Activated T-cell treated with anti-CD3 and anti-CD28 coated beads, Interleukin-2, amount 50 U/mL, for 24 hours (primary cell): Measurements from ENCODE around the gene TTLL1.
"Not testable (repeated sequence)": the region's sequence is repeated elsewhere in the genome, so short reads cannot be mapped to it uniquely, and the experiment has no call there.

ENCODE experiments used
- DNase-seq: peaks from one replicate; pipeline ENCODE4 v3.0.0-alpha.2; 2020
- H3K27ac Mint-ChIP-seq: 2 replicates; pipeline ENCODE4 v1.8.0; 2020; ENCODE audit warnings: mild to moderate bottlenecking, mixed read lengths
- H3K27me3 Mint-ChIP-seq: 2 replicates; pipeline ENCODE4 v1.8.0; 2020; ENCODE audit warnings: mixed read lengths
- H3K36me3 Mint-ChIP-seq: 2 replicates; pipeline ENCODE4 v1.8.0; 2020; ENCODE audit warnings: low read depth, mixed read lengths
- H3K4me1 Mint-ChIP-seq: 2 replicates; pipeline ENCODE4 v1.8.0; 2020; ENCODE audit warnings: low read depth, mixed read lengths
- H3K4me3 Mint-ChIP-seq: 2 replicates; pipeline ENCODE4 v1.8.0; 2020; ENCODE audit warnings: mild to moderate bottlenecking, moderate library complexity, mixed read lengths
- H3K9me3 Mint-ChIP-seq: 2 replicates; pipeline ENCODE4 v1.8.0; 2020; ENCODE audit warnings: mixed read lengths

Gene TTLL1

DNA sequence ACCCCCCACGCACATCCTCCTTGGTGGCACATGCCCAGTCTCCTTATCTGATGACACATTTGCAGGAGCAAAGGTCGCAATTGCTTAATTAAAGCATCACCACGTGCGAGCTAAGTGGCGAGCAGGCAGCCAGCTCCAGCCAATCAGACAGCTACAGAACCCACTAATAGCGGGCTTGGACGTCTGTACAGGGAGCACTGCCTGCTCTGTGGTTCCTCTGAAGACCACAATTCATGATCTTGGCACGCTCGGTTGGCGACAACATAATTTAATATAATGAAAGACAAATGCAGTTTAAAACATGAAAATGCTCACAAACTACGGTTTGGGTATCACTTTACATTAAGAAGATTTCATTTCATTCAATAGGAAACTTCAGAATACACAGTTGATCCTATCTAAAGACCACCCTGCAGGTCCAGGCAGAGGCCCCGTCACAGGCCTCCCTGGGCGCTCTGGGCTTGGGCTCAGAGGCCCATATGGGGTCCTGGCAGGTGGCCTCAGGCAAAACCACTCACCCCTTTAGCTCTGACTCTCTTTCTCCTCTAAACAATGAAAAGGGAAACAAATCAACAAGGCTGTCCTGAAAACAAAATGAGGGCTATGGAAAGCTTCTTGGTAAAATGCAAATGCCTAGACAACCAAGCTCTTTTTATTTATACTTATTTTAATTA lies 84.7 kb downstream of the TTLL1 start:
- Mint-ChIP-seq H3K27me3 (no peaks in the 10 kb centered on the region), H3K4me1 (peaks cover 90% of the 10 kb centered on the region), H3K4me3 (no peak overlapping the region), H3K36me3 (peaks cover 2% of the 10 kb centered on the region), H3K9me3 (no peaks in the 10 kb centered on the region), H3K27ac (no peak overlapping the region)
- DNase-seq, result no peak

DNA sequence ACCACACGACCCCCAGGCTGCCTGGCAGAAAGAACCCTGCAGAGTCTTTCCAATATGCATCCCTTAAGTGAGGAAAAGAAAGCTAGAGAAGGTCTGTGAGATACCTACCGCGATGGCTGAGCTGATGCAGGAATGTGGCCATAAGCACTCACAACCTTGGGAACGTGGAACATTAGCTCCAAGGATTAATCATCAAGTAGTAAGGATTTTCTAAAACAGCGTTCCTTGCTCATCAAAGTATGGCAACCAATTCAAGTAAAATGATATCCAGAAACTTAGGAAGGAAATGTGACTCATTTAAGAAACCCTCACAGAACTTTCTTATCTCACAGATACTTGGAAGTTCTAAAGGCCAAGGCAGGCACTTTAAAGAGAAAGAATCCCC lies 87.0 kb downstream of the TTLL1 start:
- Mint-ChIP-seq H3K4me1 (peaks cover 92% of the 10 kb centered on the region), H3K36me3 (peaks cover 2% of the 10 kb centered on the region), H3K27ac (peak overlapping the region; percentile 85), H3K4me3 (peak overlapping the region; percentile 25), H3K27me3 (no peaks in the 10 kb centered on the region), H3K9me3 (no peaks in the 10 kb centered on the region)
- DNase-seq, result no peak

DNA sequence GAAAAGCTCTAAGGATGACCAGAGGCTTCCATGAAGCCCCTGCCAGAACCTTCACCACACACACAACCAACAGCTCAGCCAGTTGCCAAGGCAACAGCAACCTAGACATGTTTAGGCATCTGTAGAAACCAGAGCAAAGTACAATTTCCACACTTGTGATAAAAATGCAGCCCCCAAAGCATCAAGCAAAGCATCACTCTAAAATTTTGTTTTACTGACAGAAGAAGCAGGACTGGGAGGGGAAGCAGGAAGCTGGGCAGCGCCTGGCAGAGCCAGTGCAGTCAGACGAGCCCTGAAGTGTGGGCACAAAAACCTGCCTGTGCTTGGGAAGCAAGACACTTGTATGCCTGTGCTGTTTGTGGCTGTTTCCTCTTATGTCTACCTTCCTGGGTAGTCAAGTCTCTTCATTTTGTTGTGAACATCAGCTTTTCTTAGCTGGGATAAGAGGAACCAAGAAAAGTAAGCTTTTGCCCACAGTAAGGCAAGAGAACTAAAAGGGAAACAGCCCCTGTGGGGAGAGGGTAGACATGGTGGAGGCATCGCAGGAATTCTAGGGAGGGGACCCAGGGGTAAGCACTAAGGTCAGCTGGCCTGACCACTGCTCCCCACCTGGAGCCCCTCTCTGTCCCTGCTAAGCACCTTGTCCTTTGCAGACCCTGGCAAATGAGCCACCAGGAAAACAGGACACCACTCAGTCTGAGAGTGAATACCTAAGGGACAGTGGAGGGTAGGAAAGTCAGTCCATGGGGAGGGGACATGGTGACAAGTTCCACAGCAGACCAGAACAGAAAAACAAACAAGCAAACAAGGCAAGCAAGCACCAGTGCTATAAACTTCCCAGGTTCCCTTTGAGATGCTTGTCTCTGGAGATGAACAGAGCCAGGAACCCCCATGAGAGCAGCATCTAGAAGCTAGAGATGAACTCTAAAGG lies 87.7 kb downstream of the TTLL1 start:
- DNase-seq, result no peak
- no peaks in the 10 kb centered on the region for H3K27me3 Mint-ChIP-seq
- H3K27ac Mint-ChIP-seq, result peak overlapping the region; percentile 85
- H3K9me3 Mint-ChIP-seq, result no peaks in the 10 kb centered on the region
- H3K4me3 Mint-ChIP-seq, result peak overlapping the region; percentile 25
- H3K4me1 Mint-ChIP-seq, result peaks cover 90% of the 10 kb centered on the region
- peaks cover 2% of the 10 kb centered on the region for H3K36me3 Mint-ChIP-seq

GRCh38 chr22:43000441-43001175 lies 88.6 kb downstream of the TTLL1 start:
- Mint-ChIP-seq H3K9me3 (no peaks in the 10 kb centered on the region), H3K4me1 (peaks cover 85% of the 10 kb centered on the region), H3K27ac (peak overlapping the region; percentile 85), H3K27me3 (no peaks in the 10 kb centered on the region), H3K36me3 (peaks cover 2% of the 10 kb centered on the region), H3K4me3 (peak overlapping the region; percentile 16)
- DNase-seq, result peak; percentile 51

DNA sequence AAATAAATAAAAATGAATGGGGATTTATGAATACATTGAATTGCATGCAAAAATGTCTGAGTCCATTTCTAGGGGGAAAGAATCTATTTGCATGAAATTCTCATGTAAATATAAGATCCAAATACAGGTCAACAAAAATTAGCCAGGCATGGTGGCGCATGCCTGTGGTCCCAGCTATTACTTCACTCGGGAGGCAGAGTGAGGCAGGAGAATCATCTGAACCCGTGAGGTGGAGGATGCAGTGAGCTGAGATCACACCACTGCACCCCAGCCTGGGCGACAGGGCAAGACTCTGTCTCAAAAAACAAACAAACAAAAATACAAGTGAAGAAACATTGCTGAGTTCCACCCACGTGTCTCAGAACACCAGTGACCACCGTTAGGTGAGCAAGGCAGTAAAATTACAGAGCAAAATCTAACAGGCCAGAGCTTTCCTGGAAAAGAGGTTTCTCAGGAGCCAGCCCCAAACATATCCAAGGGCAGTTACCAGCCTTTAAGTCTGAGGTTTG lies 91.6 kb downstream of the TTLL1 start:
- Mint-ChIP-seq H3K27ac (peak overlapping the region; percentile 24), H3K9me3 (no peaks in the 10 kb centered on the region), H3K27me3 (no peaks in the 10 kb centered on the region), H3K36me3 (peaks cover 7% of the 10 kb centered on the region), H3K4me3 (no peak overlapping the region), H3K4me1 (peaks cover 67% of the 10 kb centered on the region)
- no peak for DNase-seq

DNA sequence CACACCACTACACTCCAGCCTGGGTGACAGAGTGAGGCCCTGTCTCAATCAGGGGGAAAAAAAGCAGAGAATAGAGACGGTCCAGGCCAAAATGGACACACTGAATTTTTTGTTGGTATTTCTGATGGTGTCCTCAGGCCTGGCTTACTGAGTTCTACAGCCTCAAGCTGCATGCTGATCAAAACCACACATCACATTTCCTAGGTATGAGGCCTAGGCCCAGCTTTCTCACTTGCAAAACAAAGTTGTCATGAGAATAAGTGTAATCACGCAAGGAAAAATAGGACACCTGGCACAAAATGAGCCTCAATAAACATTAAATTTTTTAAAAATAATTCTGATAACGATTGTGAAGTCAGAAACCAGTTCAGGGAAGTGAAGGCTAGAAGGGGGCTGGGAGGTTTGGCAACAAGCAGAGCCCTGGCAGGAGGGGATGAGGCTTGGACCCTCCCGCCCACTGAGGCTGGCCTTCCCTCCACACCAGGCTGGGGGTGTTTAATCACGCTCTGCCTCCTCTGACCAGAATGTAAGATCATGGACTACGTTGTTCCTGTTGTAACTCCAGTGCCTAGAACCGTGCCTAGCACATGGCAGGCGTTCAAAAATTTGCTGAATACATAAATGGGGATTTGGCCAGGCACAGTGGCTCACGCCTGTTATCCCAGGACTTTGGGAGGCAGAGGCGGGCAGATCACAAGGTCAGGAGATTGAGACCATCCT lies 92.4 kb downstream of the TTLL1 start:
- no peaks in the 10 kb centered on the region for H3K27me3 Mint-ChIP-seq
- no peak overlapping the region for H3K4me3 Mint-ChIP-seq
- DNase-seq, result no peak
- no peaks in the 10 kb centered on the region for H3K9me3 Mint-ChIP-seq
- peaks cover 12% of the 10 kb centered on the region for H3K36me3 Mint-ChIP-seq
- H3K4me1 Mint-ChIP-seq, result peaks cover 62% of the 10 kb centered on the region
- H3K27ac Mint-ChIP-seq, result no peak overlapping the region

- DNase-seq, result not testable (repeated sequence)
Measured at GRCh38 chr22:42995654-42996053, 93.5 kb downstream of the TTLL1 start.

GRCh38 chr22:42994917-42995562 lies 94.2 kb downstream of the TTLL1 start:
- DNase-seq, result no peak
- peaks cover 62% of the 10 kb centered on the region for H3K4me1 Mint-ChIP-seq

More at GRCh38 chr22:42995654-42996053, 93.5 kb downstream of the TTLL1 start:
- H3K27ac Mint-ChIP-seq, H3K4me3 Mint-ChIP-seq, H3K27me3 Mint-ChIP-seq, H3K9me3 Mint-ChIP-seq: not testable (repeated sequence)
- peaks cover 12% of the 10 kb centered on the region for H3K36me3 Mint-ChIP-seq
- H3K4me1 Mint-ChIP-seq, result peaks cover 62% of the 10 kb centered on the region

DNA sequence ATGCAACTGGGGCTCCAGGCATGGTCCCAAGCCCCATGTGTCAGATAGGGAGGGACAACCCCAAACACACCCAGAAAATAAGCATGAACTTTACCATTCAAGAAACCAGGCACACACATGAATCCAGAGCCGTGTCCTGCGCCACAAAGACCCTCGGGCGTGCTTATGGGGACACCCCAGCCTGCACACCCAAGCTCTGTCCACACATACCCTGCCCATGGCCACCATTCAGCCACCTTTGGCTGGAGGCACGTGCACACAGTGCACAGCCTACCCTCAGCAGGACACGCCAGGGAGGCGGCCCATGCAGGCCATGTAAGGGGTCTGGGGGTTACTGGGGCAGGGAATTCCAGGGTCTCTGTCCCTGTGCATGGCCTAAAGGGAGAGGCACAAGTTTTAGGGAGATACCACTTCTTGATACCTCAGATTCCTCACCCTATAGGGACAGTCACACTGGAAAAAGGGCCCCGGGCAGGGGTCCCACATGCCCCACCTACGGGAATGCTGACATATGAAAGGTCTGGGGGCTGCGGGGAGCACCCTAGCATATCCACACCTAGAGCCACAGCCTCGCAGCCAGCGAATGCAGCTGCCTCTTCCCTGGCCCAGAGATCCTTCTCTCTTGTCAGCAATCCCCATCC lies 94.8 kb downstream of the TTLL1 start:
- peaks cover 12% of the 10 kb centered on the region for H3K36me3 Mint-ChIP-seq
- no peaks in the 10 kb centered on the region for H3K9me3 Mint-ChIP-seq
- H3K27ac Mint-ChIP-seq, result no peak overlapping the region
- no peak overlapping the region for H3K4me3 Mint-ChIP-seq
- H3K4me1 Mint-ChIP-seq, result peaks cover 56% of the 10 kb centered on the region
- no peaks in the 10 kb centered on the region for H3K27me3 Mint-ChIP-seq
- DNase-seq, result no peak

More at GRCh38 chr22:42994917-42995562, 94.2 kb downstream of the TTLL1 start:
- Mint-ChIP-seq H3K27me3 (no peaks in the 10 kb centered on the region), H3K36me3 (peaks cover 12% of the 10 kb centered on the region), H3K4me3 (no peak overlapping the region), H3K27ac (no peak overlapping the region), H3K9me3 (no peaks in the 10 kb centered on the region)

- H3K27ac Mint-ChIP-seq, result no peak overlapping the region
- no peak overlapping the region for H3K4me3 Mint-ChIP-seq
- peaks cover 12% of the 10 kb centered on the region for H3K36me3 Mint-ChIP-seq
- H3K9me3 Mint-ChIP-seq, result no peaks in the 10 kb centered on the region
- no peaks in the 10 kb centered on the region for H3K27me3 Mint-ChIP-seq
- peaks cover 49% of the 10 kb centered on the region for H3K4me1 Mint-ChIP-seq
- no peak for DNase-seq
Measured at GRCh38 chr22:42993651-42994275, 95.4 kb downstream of the TTLL1 start.

DNA sequence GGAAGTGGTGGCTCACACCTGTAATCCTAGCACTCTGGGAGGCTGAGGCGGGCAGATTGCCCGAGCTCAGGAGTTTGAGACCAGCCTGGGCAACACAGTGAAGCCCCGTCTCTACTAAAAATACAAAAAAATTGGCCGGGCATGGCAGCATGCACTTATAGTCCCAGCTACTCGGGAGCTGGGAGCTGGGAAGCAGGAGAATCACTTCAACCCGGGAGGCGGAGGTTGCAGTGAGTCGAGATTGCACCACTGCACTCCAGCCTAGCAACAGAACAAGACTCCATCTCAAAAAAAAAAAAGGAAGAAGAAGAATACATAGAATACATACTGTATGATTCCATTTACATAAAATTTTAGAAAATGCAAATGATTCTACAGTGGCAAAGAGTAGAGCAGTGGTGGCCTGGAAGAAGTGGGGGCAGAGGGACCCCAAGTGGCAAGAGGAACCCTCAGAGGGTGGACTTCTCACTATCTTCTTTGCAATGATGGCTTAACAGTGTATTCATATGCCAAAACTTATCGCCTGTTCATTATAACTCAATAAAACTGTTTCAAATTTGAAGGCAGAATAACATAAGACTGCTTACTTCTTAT lies 96.2 kb downstream of the TTLL1 start:
- H3K9me3 Mint-ChIP-seq, result no peaks in the 10 kb centered on the region
- H3K36me3 Mint-ChIP-seq, result peaks cover 12% of the 10 kb centered on the region
- H3K27ac Mint-ChIP-seq, result no peak overlapping the region
- no peak overlapping the region for H3K4me3 Mint-ChIP-seq
- no peak for DNase-seq
- peaks cover 45% of the 10 kb centered on the region for H3K4me1 Mint-ChIP-seq
- no peaks in the 10 kb centered on the region for H3K27me3 Mint-ChIP-seq

GRCh38 chr22:42992092-42992491 lies 97.1 kb downstream of the TTLL1 start:
- no peak for DNase-seq
- Mint-ChIP-seq H3K27ac (no peak overlapping the region), H3K36me3 (peaks cover 12% of the 10 kb centered on the region), H3K4me3 (no peak overlapping the region), H3K9me3 (no peaks in the 10 kb centered on the region), H3K4me1 (peaks cover 40% of the 10 kb centered on the region), H3K27me3 (no peaks in the 10 kb centered on the region)
